T-cell (primary cell): ENCODE measurements around the gene ZNF681. TPM values are rescaled to one million over a fixed set of nuclear protein-coding genes. Genes with fewer than 3 reads are reported as not detected.

Experiments used
- ATAC-seq, 4 experiments: fragments of 200-7000 bp in 3 of 4; fragments of 150-1000 bp in 1 of 4; cut with Tn5 transposase; replicated peaks in 1 of 4; 1 replicate in 3 of 4; 2 replicates in 1 of 4; pipeline ENCODE4 v1.10.0; 2021; ENCODE audit warnings: moderate library complexity in 3 of 4, mild to moderate bottlenecking in 2 of 4, moderate number of reproducible peaks in 1 of 4
- CTCF ChIA-PET, 2 donors: fragments of 300-600 bp; sonication (Branson Sonifier 250); formaldehyde crosslinking; loops; one replicate each; lab custom pipeline; 2022; ENCODE audit warnings: antibody characterized with exemption in 2 of 2; lab: Charles Lee
- POLR2A ChIA-PET, 2 donors: fragments of 300-600 bp; sonication (Branson Sonifier 250); formaldehyde crosslinking; loops; one replicate each; lab custom pipeline; 2022; ENCODE audit warnings: antibody characterized with exemption in 2 of 2; lab: Charles Lee
- DNase-seq, 35 experiments: peaks; one replicate each; pipeline versions ENCODE4 v3.0.0 to v3.0.0-alpha.2; 2013 to 2023
- H3K27ac ChIP-seq: one replicate; pipeline ENCODE4 v1.5.1; 2013; ENCODE audit warnings: low read length
- H3K27me3 ChIP-seq, 2 experiments: replicated peaks in 1 of 2; 1 replicate in 1 of 2; 2 replicates in 1 of 2; pipeline versions ENCODE4 v1.6.1 to v1.7.0; 2013; ENCODE audit warnings: low read length in 1 of 2, mixed read lengths in 1 of 2; ENCODE audit not compliant: control insufficient read depth in 2 of 2, insufficient read depth in 2 of 2; ENCODE audit errors: extremely low read depth in 1 of 2
- H3K36me3 ChIP-seq, 2 donors: 1 replicate in 1 of 2; 2 replicates in 1 of 2; pipeline versions ENCODE4 v1.6.1 to v1.7.0; 2013; ENCODE audit warnings: low read length in 1 of 2; ENCODE audit not compliant: control insufficient read depth in 2 of 2, insufficient read depth in 1 of 2; ENCODE audit errors: extremely low read depth in 1 of 2
- H3K4me1 ChIP-seq, 2 experiments: 1 replicate in 1 of 2; 2 replicates in 1 of 2; pipeline versions ENCODE4 v1.6.1 to v1.7.0; 2013; ENCODE audit warnings: low read length in 2 of 2, mixed read lengths in 1 of 2; ENCODE audit not compliant: insufficient read depth in 2 of 2, control insufficient read depth in 1 of 2; ENCODE audit errors: extremely low read depth in 1 of 2
- H3K4me3 ChIP-seq, 2 donors: 1 replicate in 1 of 2; 2 replicates in 1 of 2; pipeline versions ENCODE4 v1.5.1 to v1.7.0; 2013; ENCODE audit warnings: mild to moderate bottlenecking in 2 of 2, low read length in 1 of 2, moderate library complexity in 1 of 2; ENCODE audit not compliant: control insufficient read depth in 1 of 2; ENCODE audit errors: extremely low read depth in 1 of 2
- H3K9me3 ChIP-seq: 2 replicates; pipeline ENCODE4 v1.7.0; 2013
- H3K27ac Mint-ChIP-seq, 2 donors: one replicate each; pipeline ENCODE4 v1.8.0; 2020 to 2021; ENCODE audit warnings: mild to moderate bottlenecking in 2 of 2, mixed read lengths in 2 of 2
- H3K27me3 Mint-ChIP-seq, 2 donors: one replicate each; pipeline ENCODE4 v1.8.0; 2021 to 2022; ENCODE audit warnings: mixed read lengths in 2 of 2
- H3K36me3 Mint-ChIP-seq: one replicate; pipeline ENCODE4 v1.8.0; 2021; ENCODE audit warnings: mixed read lengths
- H3K4me1 Mint-ChIP-seq, 3 donors: one replicate each; pipeline ENCODE4 v1.8.0; 2020 to 2022; ENCODE audit warnings: mixed read lengths in 3 of 3, mild to moderate bottlenecking in 1 of 3
- H3K4me3 Mint-ChIP-seq, 3 donors: one replicate each; pipeline ENCODE4 v1.8.0; 2020 to 2022; ENCODE audit warnings: mild to moderate bottlenecking in 3 of 3, mixed read lengths in 3 of 3, moderate library complexity in 3 of 3
- H3K9me3 Mint-ChIP-seq, 3 donors: one replicate each; pipeline ENCODE4 v1.8.0; 2020 to 2022; ENCODE audit warnings: mixed read lengths in 3 of 3
- WGBS: methylation state at CpG from one replicate; pipeline ENCODE4 v1.1.5; 2013; ENCODE audit warnings: missing lambda C conversion rate; ENCODE audit not compliant: insufficient coverage; 5-methylcytosine and 5-hydroxymethylcytosine counted together
- total RNA-seq, 35 experiments: library from RNA in 6 of 35; stranded (reverse) in 6 of 35; fragments of 120-200 nt in 1 of 35; gene quantifications; one replicate each; pipeline versions ENCODE4 v1.2.1 to v1.2.4 and lab custom pipeline; 2013 to 2026

ZNF681 gene
- total RNA-seq, 5 donors from 2014 or later (not counting 1 experiment from before 2014, with no cell fraction given), result 2.4 to 6.7 (median 5.5) TPM

- ATAC-seq (no peak), DNase-seq (no peak)
- no peak overlapping the region for H3K4me3 Mint-ChIP-seq
- peaks cover 6% of the 10 kb centered on the region in 2 donors for H3K36me3 ChIP-seq
- POLR2A ChIA-PET, result no interaction called here
- H3K27me3 ChIP-seq, result no peaks in the 10 kb centered on the region
- no peak overlapping the region for H3K27ac Mint-ChIP-seq
- CTCF ChIA-PET, result interaction anchor here in 1 of 2 donors (0.6 kb wide), 1 partner anchor 32 kb away, joined by 4 read pairs; no protein-coding TSS in a partner anchor
- peaks cover 0 to 3% (median 3%) of the 10 kb centered on the region in 3 donors for H3K4me1 Mint-ChIP-seq
- no peaks in the 10 kb centered on the region for H3K9me3 Mint-ChIP-seq
- no peak overlapping the region for H3K27ac ChIP-seq
- peaks cover 34% of the 10 kb centered on the region for H3K36me3 Mint-ChIP-seq
- H3K4me3 ChIP-seq, result no peak overlapping the region
- no peaks in the 10 kb centered on the region for H3K27me3 Mint-ChIP-seq
- no peaks in the 10 kb centered on the region for H3K9me3 ChIP-seq
- H3K4me1 ChIP-seq, result peaks cover 0 to 2% of the 10 kb centered on the region in 2 experiments
- 100% methylated on average over 1 of the region's 4 CpGs for WGBS
These were observed 29.7 kb upstream of the ZNF681 start for GRCh38 chr19:23788411-23788810.

- Histone ChIP-seq H3K4me3 (no peak overlapping the region), H3K36me3 (peaks cover 6% of the 10 kb centered on the region in 2 donors), H3K27me3 (no peaks in the 10 kb centered on the region), H3K4me1 (no peaks in the 10 kb centered on the region), H3K27ac (no peak overlapping the region), H3K9me3 (no peaks in the 10 kb centered on the region)
- ChIA-PET POLR2A (no interaction called here), CTCF (no interaction called here)
- H3K27ac Mint-ChIP-seq, result no peak overlapping the region
- H3K27me3 Mint-ChIP-seq, result no peaks in the 10 kb centered on the region
- peaks cover 42% of the 10 kb centered on the region for H3K36me3 Mint-ChIP-seq
- H3K4me3 Mint-ChIP-seq, result no peak overlapping the region
- no peak for DNase-seq
- peaks cover 0 to 4% (median 0%) of the 10 kb centered on the region in 3 donors for H3K9me3 Mint-ChIP-seq
- 100% methylated on average over 1 of the region's 3 CpGs for WGBS
- ATAC-seq, result no peak
- H3K4me1 Mint-ChIP-seq, result no peaks in the 10 kb centered on the region
These were observed 28.4 kb upstream of the ZNF681 start for GRCh38 chr19:23787106-23787505.

- no peak overlapping the region for H3K4me3 Mint-ChIP-seq
- WGBS, result 90% methylated on average over 3 of the region's 3 CpGs
- Histone ChIP-seq H3K36me3 (peaks cover 6% of the 10 kb centered on the region in 2 donors), H3K27me3 (no peaks in the 10 kb centered on the region), H3K4me3 (no peak overlapping the region), H3K9me3 (no peaks in the 10 kb centered on the region), H3K4me1 (no peaks in the 10 kb centered on the region), H3K27ac (no peak overlapping the region)
- H3K27ac Mint-ChIP-seq, result no peak overlapping the region
- ChIA-PET CTCF (no interaction called here), POLR2A (no interaction called here)
- no peaks in the 10 kb centered on the region for H3K4me1 Mint-ChIP-seq
- H3K9me3 Mint-ChIP-seq, result peaks cover 0 to 7% (median 0%) of the 10 kb centered on the region in 3 donors
- DNase-seq, result no peak
- no peaks in the 10 kb centered on the region for H3K27me3 Mint-ChIP-seq
- H3K36me3 Mint-ChIP-seq, result peaks cover 42% of the 10 kb centered on the region
- no peak for ATAC-seq
These were observed 27.3 kb upstream of the ZNF681 start for GRCh38 chr19:23785982-23786381.

GRCh38 chr19:23784274-23784673, 25.6 kb upstream of the ZNF681 start:
- Histone ChIP-seq H3K9me3 (no peaks in the 10 kb centered on the region), H3K27me3 (no peaks in the 10 kb centered on the region), H3K4me3 (no peak overlapping the region), H3K36me3 (peaks cover 6% of the 10 kb centered on the region in 2 donors), H3K27ac (no peak overlapping the region), H3K4me1 (no peaks in the 10 kb centered on the region)
- H3K4me1 Mint-ChIP-seq, result no peaks in the 10 kb centered on the region
- no peak for ATAC-seq
- H3K27ac Mint-ChIP-seq, result no peak overlapping the region
- 57% methylated on average over 1 of the region's 2 CpGs for WGBS
- no peaks in the 10 kb centered on the region for H3K27me3 Mint-ChIP-seq
- H3K9me3 Mint-ChIP-seq, result peaks cover 2 to 7% (median 3%) of the 10 kb centered on the region in 3 donors
- no peak overlapping the region for H3K4me3 Mint-ChIP-seq
- CTCF ChIA-PET, result no interaction called here
- H3K36me3 Mint-ChIP-seq, result peaks cover 54% of the 10 kb centered on the region
- DNase-seq, result no peak
- POLR2A ChIA-PET, result no interaction called here

- peaks cover 2 to 7% (median 3%) of the 10 kb centered on the region in 3 donors for H3K9me3 Mint-ChIP-seq
- peaks cover 56% of the 10 kb centered on the region for H3K36me3 Mint-ChIP-seq
- ATAC-seq, result no peak
- DNase-seq, result no peak
- Histone ChIP-seq H3K4me3 (no peak overlapping the region), H3K27ac (no peak overlapping the region), H3K27me3 (no peaks in the 10 kb centered on the region), H3K36me3 (peaks cover 6% of the 10 kb centered on the region in 2 donors), H3K9me3 (no peaks in the 10 kb centered on the region), H3K4me1 (no peaks in the 10 kb centered on the region)
- no peak overlapping the region for H3K27ac Mint-ChIP-seq
- POLR2A ChIA-PET, result no interaction called here
- WGBS, result no CpG with 5 or more reads among the region's 1 CpG
- CTCF ChIA-PET, result no interaction called here
- H3K27me3 Mint-ChIP-seq, result no peaks in the 10 kb centered on the region
- no peak overlapping the region for H3K4me3 Mint-ChIP-seq
- H3K4me1 Mint-ChIP-seq, result no peaks in the 10 kb centered on the region
These were observed 24.9 kb upstream of the ZNF681 start for GRCh38 chr19:23783636-23784035.

- H3K9me3 Mint-ChIP-seq, result peaks cover 2 to 10% (median 3%) of the 10 kb centered on the region in 3 donors
- H3K27ac ChIP-seq, result no peak overlapping the region
- no peak overlapping the region for H3K27ac Mint-ChIP-seq
- no peaks in the 10 kb centered on the region for H3K9me3 ChIP-seq
- H3K27me3 Mint-ChIP-seq, result no peaks in the 10 kb centered on the region
- 91% methylated on average over 3 of the region's 7 CpGs for WGBS
- ChIA-PET CTCF (no interaction called here), POLR2A (no interaction called here)
- no peaks in the 10 kb centered on the region for H3K4me1 ChIP-seq
- ATAC-seq (no peak), DNase-seq (no peak)
- peaks cover 54% of the 10 kb centered on the region for H3K36me3 Mint-ChIP-seq
- peaks cover 8 to 12% of the 10 kb centered on the region in 2 donors for H3K36me3 ChIP-seq
- H3K27me3 ChIP-seq, result no peaks in the 10 kb centered on the region
- peaks cover 0 to 7% (median 7%) of the 10 kb centered on the region in 3 donors for H3K4me1 Mint-ChIP-seq
- H3K4me3 ChIP-seq, result no peak overlapping the region
- no peak overlapping the region for H3K4me3 Mint-ChIP-seq
These were observed 21.0 kb upstream of the ZNF681 start for GRCh38 chr19:23779645-23780044.

- DNase-seq (no peak), ATAC-seq (no peak)
- Mint-ChIP-seq H3K9me3 (peaks cover 2 to 10% (median 3%) of the 10 kb centered on the region in 3 donors), H3K27me3 (no peaks in the 10 kb centered on the region), H3K36me3 (peaks cover 50% of the 10 kb centered on the region), H3K27ac (no peak overlapping the region), H3K4me3 (no peak overlapping the region), H3K4me1 (peaks cover 0 to 7% (median 7%) of the 10 kb centered on the region in 3 donors)
- WGBS, result 100% methylated on average over 5 of the region's 5 CpGs
- Histone ChIP-seq H3K36me3 (peaks cover 2 to 10% of the 10 kb centered on the region in 2 donors), H3K4me3 (no peak overlapping the region), H3K4me1 (no peaks in the 10 kb centered on the region), H3K9me3 (no peaks in the 10 kb centered on the region), H3K27me3 (no peaks in the 10 kb centered on the region), H3K27ac (no peak overlapping the region)
- ChIA-PET CTCF (no interaction called here), POLR2A (no interaction called here)
These were observed 19.9 kb upstream of the ZNF681 start for GRCh38 chr19:23778566-23778965.
